GM19239 (cell line): ENCODE measurements around the gene ORM2.

Experiments
- DNase-seq: peaks from one replicate; pipeline ENCODE4 v3.0.0; 2011; ENCODE audit warnings: low spot score; ENCODE audit not compliant: insufficient read length
- FAIRE-seq: peaks from 2 replicates; lab custom pipeline; 2011; peaks lifted over from hg19 to GRCh38; lab: Jason Lieb, UNC

Gene ORM2

DNA sequence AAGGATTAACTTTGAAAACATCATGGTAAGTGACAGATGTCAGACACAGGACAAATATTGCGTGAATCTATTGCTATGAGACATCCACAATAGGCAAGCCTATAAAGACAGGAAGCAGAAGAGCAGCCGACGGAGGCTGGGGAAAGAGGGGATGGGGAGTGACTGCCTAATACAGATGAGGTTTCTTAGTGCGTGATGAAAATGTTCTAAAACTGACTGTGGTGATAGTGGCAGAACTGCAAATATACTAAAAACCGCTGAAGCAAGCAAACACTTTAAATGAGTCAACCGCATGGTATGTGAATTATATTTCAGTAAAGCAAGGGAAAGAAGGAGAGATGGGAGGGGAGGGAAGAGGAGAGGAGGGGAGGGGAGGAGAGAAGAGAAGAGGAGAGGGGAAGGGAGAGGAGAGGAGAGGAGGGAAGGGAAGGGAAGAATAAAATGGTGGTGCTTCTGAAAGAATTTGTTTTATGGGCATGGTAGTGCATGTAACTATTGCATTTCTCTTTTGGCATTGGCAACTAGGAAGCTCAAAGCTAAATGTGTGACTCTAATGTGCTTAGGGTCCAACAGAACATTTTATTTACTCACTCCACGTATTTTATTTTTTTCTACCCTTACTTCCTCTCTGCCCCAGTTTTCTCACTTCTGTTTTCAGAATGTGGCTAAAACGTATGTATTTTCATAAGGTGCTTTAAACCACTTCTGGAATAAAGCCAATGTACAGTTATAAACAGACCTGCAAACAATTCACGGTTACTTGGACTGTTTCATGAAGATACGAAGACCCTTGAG lies 36.9 kb downstream of the ORM2 start:
- FAIRE-seq, result peak; percentile 90
- peak; percentile 37 for DNase-seq

DNA sequence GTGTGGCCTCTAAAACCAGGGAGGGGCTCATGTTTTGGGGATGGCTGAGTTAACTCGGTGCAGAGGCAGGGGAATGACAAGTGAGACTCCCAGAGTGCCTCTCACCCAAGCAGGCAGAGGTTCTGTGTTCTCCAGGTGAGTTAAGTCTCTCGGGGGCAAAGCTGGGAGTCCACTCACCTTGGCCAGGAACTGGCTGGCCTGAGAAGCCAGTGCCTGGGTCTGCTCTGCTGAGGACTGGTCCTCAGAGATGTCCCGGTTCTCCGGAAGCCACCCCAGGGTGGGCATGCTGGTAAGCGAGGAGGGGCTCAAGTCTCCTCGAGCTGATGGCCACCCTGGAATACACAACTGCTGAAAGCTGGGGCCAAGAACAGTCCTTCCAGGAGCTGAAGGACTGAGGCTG lies 37.7 kb downstream of the ORM2 start:
- DNase-seq (no peak), FAIRE-seq (no peak)

DNA sequence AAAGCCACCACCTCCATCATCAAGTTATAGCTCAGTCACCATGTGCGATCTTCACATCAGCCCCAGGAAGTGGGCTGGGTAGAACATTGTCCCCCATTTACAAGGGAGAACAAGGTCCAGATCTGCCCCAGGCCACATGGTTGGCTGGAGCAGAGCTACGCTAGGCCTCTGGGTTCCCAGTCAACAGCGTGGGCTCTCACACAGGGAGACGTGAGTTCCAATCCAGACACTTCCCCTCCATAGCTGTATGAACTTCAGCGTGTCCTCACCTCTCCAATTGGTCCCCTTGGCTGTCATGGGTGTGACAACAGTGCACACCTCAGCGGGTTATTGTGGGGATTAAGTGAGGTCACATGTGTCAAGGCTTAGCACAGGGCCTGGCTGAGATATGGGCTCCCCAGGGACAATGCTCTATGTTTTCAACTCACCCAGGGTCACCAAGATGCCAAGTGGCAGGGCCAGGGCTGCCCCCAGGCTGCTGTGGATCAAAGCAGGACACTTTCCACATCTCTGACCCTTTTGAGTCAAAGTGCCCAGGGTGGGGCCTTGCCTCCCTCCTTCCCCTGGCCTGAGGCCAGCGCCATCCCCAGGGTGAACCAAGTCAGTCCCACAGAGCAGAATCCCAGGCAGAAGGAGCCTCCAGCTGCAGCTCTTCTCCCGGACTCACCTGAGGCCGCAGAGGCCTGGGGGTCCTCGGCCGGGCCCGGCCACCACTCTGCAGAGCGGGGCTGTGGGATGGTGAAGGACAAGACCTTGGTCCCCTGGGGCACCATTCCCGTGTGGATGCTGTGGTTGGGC lies 38.3 kb downstream of the ORM2 start:
- DNase-seq, result no peak
- FAIRE-seq, result no peak

DNA sequence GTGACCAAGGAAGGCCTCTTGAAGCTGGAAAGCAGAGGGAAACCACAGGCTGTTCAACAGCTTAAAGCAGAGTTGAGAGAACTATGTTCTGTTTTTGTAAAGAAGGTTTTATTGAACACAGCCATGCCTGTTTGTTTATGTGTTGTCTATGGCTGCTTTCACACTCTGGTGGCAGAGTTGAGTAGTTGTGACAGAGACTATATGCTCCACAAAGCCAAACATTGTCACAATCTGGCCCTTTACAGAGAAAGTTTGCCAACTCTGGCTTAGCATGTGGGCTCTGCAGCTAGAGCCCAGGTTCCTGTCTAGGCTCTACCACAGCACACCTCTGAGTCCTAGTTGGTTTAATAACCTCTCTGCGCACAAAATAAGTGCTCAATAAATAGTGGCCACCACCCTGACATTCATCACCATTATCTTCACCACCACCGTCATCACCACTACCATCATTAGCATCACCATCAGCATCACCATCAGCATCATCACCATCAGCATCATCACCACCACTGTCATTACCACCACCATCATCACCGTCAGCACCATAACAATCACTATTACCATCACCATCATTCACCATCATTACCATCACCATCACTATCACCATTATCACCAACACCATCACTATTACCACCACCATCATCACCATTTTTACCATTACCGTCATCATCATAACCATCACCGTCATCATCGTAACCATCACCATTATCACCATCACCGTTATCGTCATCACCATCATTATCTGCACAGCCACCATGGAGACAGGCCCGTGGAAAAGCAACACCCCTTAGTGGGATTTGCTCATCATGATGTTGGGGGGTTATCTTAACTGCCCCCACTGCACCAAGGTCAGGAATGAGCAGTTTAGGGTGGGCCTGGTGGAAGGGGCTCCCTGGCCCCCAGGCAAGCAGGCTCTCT lies 39.8 kb downstream of the ORM2 start:
- no peak for DNase-seq
- no peak for FAIRE-seq

DNA sequence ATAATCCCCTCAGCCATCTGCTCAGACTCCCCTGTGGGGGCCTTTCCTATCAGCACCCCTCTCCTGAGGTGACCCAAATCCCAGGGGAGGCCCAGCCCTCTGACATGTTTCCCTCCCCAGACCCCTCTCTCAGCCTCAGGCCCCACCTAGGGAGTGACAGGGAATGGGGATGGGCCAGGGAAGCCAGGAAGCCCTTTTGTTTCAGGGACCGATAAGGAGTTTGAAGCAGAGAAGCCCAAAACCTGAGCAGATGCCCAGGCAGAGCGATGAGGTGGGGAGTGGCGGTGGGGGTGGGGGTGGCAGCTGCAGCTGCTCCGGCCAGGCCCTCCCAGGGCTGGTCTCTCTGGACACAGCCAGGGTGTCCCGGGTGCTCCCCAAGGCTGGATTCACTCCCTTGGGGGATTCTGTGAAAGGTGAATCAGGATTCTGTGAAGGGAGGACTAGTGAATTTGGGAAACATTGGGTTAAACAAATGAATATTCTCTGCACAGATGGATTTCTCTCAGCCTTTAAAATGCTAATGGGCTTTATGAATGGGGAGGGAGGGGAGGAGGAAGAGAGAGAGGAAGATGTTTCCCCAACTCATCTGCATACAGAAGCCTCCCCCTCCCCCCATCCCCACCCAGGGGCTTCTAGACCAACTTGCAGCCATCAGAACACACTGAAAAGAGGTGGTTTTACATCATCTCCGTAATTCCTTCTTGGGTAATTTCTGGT lies 40.7 kb downstream of the ORM2 start:
- DNase-seq, result no peak
- peak; percentile 64 for FAIRE-seq

DNA sequence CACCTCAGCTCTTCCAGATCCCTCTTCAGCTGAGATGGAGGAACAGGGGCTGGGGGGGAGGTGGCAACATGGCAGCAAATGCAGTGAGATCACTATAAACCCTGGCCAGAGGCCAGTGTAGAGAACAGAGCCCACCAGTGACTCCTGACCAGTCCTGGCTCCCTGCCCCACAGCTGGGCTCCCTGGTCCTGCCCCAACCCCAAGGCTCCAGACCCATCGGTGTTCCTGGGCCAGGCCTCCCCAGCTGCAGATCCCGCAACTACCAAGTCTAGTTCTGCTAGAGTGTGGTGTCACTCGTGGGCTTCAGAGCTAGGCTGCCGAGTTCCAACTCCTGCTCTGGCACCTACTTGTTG lies 41.3 kb downstream of the ORM2 start:
- peak; percentile 31 for FAIRE-seq
- DNase-seq, result no peak

DNA sequence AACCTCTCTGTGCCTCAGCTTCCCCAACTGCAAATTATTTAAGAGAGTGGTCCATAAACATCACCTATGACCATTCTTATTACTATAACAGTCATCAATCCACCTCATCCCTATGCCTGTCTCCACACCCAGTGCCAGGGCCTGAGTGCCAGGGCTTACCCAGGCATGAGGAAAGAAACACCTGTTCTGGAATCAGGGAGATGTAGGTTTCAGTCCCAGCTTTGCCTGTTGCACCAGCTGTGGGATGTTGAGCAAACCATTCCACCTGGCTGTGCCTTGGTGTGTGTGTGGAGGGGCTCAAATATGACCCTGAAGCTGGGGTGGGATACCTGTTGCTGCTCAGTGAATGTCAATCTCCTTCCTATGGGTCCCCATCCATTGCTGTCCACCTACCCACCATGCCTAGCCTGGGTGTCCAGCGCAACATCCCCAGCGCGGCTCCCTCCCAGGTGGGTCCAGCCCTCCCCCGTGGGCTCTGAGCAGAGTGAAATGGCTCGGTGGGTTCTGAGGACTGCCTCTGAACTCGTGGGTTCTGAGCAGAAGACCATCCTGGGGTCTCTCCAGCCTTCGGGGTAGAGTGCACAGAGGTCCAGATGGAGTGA lies 41.8 kb downstream of the ORM2 start:
- DNase-seq (no peak), FAIRE-seq (no peak)

DNA sequence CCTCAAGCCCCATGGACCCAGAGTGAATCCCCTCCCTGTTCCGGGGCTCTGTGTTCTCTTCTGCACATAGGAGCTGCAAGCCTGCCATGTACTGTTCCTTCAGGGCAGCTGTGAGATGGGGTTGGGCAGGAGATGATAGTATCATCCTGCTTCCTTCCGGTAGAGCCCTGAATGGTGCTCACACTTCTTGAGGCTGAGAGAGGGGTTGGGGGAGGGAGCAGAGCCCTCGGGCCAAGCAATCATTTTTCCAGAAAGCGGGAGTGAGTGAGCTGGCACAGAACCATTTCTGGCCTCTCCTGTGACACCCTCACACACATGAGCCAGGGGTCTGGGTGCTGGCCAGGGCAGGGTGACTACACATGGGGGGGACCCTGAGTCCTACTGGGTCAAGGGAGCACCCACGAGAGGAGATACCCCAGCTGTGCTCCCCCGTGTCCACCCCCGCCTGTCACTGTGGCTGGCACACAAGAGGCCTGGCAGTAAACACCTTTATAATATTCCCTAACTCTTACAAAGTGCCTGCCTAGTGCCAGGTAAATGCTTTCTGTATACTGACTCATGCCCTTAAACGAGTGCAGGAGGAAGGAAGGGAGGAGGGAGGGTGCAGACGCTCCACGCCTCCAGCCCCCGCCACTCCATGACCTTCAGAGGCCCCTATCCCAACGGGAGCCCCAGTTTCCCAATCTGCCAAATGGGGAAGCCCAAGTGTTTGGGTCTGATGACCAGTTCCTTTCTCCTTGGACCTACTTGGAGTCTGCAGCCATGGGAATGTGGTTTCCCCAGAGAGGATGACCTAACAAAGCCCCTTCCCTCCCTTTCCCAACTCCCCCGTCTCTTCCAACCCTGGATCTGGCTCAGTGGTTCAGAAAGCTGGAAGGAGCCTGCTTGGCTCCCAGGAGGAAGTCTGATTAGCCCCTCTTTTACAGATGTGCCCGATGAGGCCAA lies 42.6 kb downstream of the ORM2 start:
- DNase-seq, result peak; percentile 45
- no peak for FAIRE-seq

DNA sequence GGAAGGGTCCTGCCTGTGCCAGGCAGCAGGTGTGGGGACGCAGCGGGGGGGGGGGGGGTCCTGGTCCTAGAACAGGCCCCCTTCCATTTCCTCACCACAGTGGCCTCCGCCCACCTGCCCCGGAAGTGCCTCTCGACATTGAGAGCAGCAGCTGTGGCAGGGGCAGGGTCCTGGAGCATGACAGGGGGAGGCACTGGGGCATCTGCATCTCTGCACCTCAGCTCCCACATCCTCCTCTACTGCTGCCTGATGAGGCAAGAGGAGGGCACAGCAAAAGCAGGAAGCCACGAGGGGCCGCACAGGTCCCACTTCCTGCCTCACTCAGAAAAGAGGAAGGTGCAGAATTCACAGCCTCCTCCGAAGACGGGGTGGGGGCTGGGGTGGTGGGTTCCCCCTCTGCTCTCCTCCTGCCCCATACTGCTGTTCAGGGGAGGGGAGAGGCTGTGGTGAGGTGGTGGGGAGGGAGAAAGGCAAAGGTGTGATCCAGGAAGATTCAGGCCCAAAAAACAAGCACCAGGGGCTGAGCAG lies 43.3 kb downstream of the ORM2 start:
- FAIRE-seq, result peak; percentile 99
- DNase-seq, result peak; percentile 83

DNA sequence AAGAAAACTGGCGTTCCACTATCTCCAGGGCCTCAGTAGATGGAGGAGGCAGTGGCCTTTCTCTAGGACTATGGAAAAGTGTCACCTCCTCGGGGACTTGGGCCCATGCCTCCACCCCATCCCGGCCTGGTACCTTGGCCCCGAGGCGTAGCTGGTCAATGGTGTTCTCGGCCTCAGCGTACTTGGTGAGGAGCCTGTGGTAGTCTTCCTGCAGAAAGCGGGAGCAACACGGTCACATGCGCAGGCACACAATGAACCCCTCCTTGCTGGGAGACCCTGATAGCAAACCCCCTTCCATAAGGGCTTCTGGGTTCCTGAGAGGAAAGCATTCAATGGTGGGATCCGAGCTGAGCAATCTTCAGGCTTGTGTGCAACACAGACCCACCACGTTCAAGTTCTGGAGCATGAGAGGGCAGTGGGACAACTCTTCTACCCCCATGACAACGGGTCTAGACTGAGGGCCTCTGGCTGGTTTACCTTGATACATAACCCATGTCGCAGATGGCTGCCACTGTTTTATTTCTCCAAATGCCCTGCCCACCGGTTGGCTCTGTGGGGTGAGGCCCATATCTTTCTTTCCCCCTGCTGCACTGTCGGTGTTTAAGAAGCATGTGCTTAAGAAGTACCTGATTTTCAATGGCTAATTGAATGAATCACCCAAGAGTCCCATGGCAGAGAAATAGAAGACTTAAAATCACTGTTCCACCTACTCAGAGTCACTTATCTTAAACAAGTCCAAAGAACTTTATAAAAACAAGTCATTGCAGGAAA lies 44.5 kb downstream of the ORM2 start:
- DNase-seq (no peak), FAIRE-seq (no peak)

DNA sequence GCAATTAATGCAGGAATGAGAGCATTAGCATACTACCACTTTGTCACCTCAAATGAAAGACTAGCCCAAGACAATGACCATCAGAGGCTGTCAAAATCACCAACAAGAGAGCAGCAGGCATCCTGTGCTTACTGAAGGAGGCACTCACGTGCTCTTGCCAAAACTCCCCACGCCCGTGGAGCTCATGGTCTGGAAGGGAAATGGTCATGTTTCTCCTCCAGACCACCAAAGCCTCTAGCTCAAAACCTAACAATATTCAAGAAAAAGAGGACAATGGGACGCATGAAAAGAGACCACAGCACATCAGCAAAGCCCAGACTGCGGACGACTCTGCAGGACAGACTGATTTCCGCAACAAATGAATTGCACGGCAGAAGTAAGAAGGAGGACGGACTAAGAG lies 45.3 kb downstream of the ORM2 start:
- FAIRE-seq (no peak), DNase-seq (no peak)

DNA sequence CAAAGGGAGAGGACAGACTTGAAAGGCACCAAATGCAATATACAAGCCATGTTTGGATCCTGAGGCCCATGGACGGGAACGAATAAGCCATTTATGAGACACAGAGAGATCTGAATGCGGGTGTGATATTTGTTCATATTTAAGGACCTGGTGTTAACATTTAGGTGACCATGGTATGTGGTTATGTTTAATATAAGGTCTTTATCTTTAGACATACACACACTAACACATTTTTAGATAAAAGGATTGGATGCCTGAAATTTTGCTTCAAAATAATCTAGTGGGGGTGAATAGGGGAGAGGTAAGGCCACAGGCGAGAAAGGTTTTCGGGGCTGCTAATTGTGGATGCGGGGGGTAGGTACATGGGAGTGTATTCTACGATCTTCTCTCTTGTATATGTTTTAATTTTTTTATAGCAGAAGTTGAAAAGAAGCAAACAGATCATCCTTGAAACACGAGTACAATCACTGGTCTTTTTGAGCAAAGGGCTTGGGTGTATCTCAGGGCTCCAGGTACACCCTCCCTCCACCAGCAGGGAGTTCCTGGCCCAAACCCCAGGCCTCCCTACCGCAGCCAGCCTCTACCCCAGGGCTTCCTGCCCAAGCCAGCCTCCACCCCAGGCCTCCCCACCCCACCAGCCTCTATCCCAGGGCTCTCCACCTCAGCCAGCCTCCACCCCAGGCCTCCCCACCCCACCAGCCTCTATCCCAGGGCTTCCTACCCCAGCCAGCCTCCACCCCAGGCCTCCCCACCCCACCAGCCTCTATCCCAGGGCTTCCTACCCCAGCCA lies 45.9 kb downstream of the ORM2 start:
- FAIRE-seq (no peak), DNase-seq (no peak)

DNA sequence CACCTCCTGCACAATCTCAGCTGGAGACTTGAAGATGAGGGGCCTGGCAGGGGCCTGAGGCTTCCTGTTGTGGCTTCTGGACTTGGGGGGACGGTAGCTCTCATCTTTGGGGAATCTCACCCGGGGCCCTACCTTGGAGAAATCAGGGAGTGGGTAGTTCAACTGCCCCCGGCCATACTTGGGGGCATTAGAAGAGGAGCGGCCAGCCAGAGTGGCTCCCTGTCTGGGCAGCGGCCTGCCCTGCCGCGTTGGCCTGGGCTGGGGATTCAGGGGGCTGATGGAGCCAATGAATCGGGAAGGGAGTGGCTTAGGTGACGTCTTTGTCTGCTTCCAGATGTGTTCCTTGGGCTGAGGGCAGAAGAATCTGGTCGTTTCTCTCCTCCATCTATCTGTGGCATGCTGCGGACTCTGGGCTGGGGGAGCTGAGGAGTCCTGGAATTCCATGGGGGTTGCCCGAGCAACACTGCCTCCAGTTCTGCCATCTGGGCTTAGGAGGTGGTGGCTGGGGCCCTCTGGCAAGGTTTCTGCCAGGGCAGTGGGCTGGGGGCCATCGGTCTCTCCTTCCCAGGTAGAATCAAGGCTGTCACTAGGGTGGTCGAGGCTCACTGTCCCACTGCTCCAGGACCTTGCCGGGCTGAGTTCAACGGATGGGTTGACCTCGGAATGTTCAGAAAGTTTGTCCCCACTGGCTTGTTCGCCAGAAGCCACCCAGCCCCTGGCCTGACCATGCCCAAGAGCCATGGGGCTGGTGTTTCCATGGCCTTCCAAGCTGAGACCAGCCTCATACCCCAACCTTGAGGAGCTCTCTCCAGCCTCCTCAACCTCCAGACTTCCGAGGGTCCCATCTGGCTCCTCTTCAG lies 47.1 kb downstream of the ORM2 start:
- FAIRE-seq (no peak), DNase-seq (no peak)

DNA sequence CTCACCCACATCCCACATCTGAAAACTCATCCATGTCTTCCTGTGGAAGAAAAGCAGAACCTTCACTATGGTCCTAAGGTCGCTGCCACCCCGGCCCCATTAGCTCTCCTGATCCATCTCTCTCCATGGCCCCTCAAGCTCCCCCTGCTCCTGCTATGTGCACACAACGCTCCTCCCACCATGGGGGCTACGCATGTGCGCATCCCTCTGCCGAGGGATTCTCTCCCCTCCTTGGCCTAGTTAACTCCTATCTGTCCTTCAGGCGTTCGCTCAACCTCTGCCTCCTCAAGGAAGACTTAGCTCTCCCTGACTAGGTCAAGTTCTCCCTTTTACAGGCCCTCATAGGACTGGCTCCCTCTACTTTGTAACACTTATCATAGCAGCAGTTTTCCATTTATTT lies 48.3 kb downstream of the ORM2 start:
- no peak for DNase-seq
- FAIRE-seq, result no peak

DNA sequence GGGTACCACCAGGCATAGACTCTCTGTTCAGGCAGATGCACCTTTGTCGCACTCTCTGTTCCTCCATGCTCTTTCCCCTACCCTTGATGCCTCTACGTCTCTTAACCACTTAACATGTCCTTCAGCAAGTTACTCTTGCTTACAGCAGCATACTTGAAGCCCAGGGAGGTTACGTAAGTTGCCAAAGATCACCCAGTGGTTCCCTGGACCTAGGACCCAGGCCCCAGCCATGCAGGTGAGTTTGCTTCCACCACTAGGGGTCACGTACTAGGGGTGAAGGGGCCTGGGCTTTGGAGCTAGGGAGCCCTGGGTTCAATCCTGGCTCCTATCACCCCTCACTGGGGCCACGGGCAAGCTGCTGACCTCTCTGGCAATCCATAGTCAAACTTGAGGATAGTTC lies 49.2 kb downstream of the ORM2 start:
- no peak for DNase-seq
- no peak for FAIRE-seq
